ENCODE measurements around the gene FILIP1L.

The FILIP1L gene

DNA sequence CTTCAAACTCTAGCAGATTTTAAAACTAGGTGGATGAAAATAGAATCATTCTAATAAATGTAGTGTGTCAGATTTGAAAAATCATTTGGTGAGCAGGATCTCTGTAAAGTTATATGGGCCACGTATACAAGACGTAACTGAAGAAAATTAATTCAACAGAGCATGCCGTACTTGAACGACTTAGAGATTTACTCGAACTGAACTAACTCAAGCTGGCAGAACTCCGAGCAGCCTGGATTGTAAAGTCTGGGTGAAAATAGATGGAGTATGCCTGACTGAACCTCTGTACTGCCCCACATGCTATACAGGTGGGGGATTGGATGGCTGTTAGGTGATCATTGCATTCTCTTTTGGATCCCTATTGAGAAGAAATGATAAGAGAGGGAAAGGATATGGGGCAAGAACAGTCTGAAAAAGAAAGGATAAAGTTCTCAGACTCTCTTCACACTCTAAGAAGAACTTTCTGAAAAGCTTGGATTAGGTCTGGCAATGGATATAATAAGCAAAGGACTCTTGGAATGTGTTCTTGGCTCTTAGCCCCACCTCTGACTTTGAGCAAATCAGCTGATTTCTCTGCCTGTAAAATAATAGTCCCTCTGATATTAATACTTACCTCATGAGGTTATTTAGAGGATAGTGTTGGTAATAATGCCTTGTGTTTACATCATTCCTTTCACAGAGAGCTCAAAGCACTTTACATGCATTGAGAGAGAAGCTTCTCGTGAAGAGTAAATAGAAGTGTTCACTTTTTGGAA, 147.5 kb downstream of the FILIP1L start:
- no peak for DNase-seq

DNA sequence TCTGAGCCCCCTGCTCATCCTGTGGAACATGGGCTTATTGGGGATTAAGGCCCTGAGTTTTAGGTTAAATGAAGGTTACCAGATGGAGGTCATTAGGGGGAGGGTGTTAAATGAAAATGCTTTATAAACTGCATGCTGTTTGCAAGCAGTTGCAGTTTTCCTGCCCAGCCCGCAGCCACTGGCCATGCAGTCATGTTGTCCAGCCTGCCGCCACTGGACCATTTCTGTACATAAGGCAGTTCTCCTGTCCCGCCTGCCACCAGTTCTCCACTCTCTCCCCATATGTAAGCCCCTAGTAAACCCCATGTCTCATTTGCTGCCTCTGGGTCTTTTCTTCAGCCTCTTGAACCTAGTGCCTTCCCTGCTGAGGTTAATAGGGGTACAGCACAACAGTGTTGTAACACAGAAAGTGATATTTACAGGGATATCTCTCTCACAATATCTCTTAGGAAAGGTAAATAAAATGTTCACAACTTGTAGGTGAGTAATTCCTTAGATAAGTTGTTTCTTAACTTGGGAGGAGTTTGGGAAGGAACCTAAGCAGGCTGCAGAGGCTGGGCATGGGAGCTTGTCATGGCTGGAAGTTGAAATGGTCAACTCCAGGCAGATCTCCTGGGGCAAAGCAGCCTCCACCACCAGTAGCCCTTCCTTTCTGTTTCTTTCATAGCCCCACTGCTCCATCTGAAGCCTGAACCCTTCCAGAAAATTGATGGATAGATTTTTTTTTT, 148.5 kb downstream of the FILIP1L start:
- no peak for DNase-seq

DNA sequence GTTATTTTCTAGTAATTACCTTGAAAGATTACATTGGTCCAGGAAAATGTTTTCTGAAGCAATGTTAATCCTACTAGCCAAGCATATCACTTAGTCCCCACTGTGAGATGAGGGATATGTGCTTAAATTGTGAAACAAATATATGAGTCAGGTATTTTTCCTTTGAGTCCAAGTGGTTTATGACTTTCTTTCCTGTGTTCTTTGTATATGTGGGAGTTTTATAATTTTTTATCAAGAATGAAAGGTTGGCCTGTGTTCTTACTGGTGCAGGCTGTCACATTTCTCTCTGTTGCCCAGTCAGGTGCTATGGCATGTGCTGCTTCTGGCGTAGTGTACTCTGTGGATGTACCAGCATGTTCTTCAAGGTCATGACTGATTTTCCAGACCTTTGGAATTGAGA, 149.2 kb downstream of the FILIP1L start:
- no peak for DNase-seq

DNA sequence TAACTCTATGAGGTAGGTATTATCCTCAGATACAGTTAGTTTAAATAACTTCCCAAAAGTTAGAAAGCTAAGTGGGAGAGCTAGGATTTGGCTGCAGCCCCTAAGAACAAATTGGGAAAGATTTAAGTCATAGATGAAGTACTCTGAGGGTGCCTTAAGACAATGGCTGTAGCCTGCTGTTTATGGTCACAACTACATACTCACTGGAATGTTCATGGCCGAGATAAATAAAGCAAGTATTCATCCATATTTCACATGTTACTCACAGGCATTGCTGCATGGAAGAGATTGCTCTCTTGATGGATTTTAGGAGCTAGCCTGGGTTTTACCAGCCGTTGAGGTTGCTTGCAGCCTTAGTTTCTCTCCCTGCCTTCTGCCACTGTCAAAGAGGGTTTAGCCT, 151.6 kb downstream of the FILIP1L start:
- DNase-seq: no peak

DNA sequence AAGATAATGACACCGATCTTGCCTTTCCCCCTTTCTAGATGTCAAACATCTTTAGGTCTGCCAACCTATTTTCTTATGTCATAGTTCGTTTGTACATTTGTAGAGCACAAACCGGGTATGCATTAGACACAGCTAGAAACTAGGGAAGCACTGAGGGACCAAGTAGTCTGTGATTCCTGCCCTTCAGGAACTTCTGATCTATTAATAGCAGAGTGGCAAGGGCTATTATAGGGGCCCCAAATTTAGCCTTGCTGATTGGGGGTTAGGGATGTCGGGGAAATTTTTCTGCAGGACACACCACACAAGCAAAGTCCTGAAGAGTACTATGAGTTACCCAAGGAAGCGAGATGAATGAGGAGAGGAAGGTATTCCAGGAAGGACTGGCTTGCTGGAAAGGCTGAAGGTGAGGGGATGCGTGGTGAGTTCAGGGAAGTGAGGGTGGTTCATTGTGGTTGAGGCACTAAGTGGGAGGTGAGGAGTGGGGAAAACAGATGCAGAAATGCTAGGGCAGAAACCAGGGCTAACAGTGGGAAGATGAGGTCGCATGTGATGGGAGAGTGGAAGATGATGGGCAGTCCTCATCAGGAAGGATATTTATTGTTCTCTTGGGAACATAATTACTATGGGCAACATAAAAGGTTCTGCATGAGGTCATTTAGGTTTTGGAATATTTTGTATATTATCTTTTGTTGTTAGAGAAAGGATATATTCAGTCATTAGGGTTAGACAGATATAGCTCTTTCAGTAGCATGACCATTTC, 152.4 kb downstream of the FILIP1L start:
- no peak for DNase-seq

DNA sequence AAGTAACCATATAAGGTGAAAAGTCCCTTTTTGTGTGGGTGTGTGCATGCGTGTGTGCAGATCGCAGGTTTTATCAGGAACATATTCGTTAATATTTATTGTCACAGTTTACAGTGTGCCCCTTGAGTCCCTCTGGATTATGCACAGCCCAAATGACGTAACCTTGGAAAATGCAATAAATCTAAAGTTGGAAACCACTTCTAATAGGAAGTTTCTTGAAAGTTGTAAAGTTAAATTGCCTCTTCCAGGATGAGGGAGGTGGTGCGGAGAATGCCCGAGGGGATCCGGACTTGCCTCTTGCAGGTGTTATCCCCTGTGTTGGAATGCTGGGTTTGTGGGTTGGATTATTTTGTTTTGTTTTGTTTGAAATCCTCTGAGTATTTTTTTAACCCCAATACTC, 153.4 kb downstream of the FILIP1L start:
- no peak for DNase-seq

DNA sequence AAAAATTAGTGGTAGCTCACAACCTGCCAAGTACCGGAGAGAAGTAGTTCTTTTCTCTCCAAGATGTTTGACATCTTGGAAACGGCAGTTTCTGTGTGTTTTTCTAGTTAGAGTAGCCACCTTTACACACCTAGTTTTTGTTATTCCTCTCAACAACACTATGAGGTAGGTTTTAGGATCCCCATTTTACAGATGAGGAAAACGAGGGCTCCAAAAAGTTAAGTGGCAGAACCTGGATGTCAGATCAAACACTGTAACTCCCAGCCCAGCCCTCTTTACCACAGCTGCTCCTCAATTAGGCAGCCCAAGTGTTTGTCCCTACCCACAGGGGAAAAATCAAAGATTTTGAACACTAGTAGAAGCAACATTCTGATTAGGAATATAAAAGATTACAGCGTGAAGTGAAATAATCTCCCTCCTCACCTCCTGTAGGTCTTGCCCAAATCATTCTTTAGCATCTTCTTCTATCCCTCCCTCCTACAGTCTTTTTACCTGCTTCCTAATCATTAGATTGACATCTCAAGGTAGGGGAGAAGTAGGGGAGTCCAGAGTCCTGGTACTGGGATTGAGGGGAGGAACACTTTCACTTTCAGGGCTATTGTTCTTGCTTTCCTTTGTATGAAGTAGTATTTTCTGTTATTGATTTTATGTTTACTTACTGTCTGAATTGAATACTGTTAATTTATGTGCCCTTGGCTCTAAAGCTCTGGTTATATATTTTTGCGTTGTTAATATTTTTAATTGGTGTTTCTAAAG, 154.0 kb downstream of the FILIP1L start:
- DNase-seq: no peak

DNA sequence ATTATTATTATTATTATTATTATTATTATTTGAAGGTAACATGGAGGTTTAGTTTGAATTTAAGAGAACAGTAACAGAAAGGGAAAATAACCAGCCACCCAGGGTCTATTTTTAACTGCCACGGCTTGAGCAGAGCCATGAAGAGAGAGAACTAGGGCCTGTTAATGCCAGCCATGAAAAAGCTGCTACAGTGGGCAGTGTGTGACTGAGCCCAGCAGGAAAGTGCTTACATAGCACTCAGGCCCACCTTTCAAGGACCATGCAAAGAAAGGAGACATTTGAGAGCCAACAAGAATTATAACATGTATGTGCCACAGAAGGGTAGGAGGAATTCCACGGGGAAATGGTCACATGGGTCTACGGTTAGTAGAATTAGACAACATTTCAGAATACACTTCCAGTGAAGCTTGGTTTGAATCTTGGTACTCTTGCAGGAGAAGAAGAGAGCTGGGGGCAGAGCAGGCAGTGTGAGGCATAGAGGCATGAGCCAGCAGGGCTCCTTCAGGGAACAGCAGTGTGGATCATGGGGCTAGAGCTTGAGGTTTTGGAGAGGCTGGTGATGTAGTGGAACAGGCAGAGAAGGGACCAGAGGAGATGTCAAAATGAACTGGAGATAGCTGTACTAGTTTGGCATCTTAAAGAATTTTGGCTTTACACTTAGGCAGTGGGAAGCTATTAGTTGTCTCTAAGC, 155.9 kb downstream of the FILIP1L start:
- no peak for DNase-seq

DNA sequence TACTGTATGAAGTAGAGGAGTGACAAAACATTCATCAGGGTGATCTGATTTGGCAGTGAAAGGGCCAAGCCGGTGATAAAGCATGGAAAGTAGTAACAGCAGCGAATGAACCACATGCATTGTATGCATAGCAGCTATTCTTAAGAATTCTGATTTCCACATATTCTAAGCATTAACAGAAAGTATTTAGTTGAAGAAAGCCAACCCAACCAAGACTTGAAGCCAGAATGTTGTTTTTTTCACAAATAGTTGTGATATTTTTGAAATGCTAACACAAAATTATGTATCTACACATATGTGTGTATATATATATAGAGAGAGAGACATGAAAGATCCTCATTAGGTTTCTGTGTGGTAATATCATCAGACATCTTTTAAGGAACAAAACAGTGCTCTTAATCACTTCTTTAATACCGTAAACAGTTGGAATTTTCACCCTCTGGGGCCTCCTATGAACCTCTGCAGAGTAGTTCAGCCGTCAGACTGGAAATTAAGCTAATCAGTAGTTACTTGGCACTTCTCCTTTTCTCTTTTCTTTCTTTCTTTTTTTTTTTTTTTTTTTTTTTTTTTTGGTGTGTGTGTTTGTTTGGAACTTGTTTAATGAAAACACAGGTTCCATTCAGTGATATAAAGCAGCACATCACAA, 157.0 kb downstream of the FILIP1L start:
- DNase-seq: no peak

DNA sequence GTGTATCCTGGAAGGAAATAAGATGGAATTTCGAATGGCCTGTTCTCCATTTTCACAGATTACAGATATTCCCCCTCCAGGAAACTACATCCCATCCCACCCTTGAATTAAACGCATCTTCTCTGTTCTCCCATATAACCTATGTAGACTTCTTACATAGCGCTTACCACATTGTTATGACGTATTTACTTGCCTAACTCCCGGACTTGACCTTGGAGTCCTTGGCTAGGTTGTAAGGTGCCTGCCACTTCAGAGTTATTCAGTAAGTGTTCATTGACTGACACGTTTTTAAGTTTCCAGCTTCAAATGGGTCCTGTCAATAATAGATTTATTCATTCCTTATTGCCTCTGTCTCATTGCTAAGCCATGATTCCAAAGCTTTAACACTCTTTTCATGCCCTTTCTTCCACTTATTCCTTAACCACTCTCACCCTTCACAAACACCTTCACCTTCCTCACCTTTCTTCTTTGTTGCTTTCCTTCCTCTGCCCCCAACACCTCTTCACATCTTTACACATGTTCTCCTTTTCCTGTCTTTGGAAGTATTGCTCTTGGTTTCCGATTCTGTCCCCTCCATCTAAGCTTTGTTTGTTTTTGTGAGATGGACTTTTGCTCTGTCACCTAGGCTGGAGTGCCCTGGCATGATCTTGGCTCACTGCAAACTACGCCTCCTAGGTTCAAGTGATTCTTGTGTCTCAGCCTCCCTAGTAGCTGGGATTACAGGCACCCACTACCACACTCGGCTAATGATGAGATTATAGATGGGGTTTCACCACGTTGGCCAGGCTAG, 158.3 kb downstream of the FILIP1L start:
- no peak for DNase-seq

DNA sequence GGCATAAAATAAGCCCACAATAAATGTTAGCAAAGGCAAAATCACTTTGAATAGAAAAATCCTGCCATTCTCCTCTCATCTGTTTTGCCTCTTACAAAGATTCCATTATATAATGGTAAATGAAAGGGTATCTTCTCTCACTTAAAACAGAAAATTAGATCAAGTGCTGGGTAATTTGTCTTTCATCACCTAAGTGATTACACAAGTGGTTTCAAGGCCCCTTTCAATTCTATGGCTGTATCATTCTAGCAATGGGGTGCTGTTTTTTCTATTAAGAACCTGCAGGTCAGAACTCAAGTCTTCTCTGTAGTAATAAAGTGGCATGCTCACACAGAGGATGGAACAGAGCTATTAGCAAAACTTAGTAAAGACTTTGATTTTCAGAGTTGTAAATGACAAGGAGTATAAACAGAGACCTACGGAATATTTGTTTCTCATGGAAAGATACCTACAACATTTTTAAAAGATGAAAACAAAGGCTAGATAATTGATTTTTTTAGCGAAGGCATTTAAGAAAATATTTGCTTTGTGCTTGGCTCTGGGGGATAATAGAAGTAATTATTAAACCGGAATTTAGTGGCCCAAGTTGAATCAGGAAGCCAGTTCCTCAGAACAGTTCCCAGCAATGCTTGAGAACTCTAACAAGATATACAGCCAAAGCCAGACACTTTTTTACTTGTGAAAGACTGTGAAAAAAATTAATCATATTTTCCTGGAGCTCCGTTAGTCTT, 159.2 kb downstream of the FILIP1L start:
- DNase-seq: no peak

DNA sequence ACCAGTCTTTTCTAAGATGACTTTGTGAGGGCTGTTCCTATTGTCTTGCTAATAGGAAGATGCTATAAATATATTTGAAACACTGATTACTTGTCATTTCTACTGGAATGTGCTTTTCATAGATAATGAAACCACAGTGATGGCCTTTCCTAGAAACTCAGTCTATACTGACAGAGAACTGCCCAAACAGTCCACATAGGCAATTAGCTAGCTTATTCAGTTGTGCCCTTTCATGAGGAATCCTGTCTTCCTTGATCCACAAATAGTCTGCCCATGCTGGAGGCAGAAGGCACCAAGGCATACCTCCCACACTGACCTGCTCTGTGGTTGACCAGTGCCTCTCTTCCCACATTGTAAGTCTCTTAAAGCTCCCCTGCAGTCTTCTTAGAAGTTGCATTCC, 160.7 kb downstream of the FILIP1L start:
- no peak for DNase-seq

DNA sequence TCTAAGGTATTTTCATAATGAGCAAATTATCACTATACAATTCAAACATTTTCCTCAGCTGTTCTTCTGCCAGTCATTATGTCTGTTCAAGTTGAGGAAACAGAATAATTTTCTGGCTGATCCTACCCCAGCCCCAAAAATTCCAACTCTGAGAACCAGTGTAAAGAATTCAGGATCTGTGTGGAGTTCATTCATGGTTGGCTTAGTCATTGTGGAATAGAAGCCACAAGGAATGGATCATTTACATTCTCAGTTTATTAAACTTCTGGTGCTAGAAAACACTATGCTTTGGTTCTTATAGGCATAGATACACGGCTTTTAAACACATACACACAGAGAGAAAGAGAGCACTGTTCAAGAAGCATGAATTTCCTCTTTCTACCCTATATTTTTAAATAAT, 162.0 kb downstream of the FILIP1L start:
- DNase-seq: no peak

DNA sequence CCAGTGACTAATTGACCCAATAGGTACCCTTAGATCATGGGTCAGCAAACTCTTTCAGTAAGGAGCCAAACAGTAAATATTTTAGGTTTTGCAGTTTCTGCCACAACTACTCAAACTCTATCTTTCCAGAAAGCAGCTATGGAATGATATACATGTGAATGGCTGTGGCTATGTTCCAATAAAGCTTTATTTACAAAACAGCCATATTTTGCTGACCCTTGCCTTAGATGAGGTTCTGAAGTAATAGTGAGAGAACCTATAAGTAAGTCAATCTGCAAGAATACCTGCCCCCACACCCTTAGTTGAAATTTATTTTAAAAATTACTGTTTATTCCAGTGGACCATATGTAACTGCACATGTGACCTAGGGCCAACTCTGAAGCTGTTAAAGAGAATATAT, 162.6 kb downstream of the FILIP1L start:
- DNase-seq: no peak

DNA sequence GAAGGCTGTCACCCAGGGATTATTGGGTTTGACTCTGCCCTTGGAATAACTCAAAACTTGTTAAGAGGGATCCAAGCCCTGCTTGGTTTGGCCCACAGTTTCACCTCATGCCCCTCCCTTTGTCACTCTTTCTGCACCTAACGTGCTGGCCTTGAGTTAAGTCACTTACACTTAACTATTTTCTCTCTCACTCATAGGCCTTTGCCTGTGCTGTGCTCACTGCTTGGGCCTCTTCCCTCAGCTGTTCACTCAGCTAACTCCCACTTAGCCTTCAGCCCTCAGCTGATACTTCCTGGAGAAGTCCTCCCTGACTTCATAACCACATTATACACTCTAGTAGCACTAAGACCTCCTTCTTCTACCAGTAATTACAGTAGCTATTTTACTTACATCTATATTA, 163.4 kb downstream of the FILIP1L start:
- peak; percentile 7 to 34 for DNase-seq

DNA sequence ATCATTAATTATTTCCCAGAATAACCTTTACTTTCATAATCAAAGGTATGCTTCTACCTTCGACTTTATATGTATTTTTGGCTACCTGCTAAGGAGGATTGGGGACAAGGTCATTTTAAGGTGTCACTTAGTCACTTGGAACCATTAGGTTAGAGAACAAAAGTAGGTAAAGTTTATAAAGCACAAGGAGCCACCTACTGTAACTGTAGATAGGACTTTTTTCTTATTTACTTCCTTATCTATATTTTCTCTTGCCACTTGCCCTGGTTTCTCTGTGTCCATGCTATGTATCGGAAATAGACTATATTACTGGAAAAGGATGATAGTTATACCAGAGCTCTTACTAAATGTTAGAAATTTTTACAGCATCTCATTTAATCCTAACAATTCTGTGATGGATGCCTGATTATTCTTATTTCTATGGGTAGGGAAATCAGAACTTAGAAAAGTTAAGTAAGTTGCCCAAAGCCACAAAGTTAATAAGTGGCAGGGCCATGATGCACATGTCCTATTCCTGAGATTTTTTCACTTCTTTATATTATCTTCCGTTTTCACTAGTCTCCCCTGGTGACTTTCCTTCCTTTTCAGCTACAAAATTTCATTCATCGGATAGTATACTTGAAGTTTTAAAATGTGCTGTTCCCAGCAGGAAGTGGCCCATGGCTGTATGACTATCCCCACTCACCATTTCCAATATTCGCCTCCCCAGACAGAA, 164.2 kb downstream of the FILIP1L start:
- no peak for DNase-seq

DNA sequence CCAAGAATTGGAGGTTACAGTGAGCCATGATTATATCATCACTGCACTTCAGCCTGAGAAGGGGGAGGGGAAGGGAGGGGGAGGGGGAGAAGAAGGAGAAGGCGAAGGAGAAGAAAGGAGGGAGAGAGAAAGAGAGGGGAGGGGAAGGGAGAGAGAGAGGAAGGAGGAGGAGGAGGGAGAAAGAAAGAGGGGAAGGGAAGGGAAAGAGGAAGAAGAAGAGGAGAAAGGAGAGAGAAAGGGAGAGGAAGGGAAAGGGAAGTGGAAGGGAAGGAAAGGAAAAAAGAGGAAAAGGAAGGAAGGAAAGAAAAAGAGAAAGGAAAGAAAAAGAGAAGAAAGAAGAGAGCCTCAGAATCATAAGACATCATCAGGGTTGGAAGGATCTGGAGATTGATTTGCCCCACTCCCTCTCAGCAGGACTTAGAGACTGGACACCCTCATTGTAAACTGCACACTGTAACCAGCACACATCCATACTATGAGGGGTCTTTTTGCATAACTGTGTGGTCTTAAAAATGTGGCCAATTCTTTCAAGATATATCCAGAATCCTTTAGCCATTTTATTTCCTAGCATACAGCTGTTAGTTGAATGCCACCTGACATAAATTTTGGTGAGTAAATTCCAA, 165.7 kb downstream of the FILIP1L start:
- DNase-seq: no peak

DNA sequence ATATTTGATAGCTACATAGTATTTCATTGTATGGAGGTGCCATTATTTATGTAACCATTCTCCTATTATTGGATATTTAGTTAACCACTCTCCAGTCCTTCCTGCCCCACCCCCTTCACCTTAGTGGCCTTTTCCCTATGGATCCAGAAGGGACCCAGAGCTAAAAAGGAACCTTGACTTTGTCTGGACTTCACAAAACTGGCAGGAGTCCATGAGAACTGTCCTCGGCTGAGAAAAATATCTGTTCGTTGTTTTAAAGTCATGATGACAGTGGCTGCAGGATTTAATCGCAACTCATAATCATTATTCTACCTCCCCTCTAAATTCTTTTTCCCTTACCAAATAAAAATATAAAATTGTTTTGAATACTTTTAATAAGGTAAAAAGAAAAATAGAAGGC, 166.9 kb downstream of the FILIP1L start:
- DNase-seq: no peak

DNA sequence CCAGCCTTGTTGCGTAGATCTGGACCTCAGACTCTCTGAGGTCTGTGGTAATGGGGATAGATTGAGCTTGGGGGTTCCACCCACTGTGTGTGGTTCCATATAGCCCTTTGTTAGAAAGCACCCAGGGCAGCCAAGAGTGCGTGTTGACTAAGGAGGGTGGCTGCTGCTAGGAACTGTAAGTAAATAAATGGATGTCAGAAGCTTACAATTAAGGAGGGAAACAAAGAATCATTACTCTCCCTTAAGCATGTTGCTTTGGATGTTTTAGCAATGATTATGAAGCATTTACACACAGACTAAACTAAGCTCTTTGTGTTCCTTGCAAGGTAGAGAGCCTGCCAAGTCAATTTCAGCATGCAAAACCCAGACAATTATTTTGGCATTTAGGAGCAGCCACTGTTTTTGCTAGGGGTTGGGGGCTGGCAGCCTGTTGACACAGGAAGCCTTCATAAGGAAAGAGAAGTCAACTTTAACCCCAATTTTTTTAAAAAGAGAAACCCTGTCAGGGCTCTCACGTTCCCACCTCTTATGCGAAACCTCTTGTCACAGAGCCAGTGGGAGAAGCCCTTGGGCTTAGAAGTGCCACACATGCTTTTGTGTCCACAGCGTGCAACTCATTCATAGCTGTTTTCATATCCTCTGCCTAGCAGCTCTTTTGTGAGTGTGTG, 168.8 kb downstream of the FILIP1L start:
- DNase-seq: no peak

Measured in inflammatory macrophage treated with lipopolysaccharide for 1 hour (primary cell).